NCI-H146 (cell line): Measurements from ENCODE around the gene MCF2L2.
"Not testable (repeated sequence)": the region's sequence is repeated elsewhere in the genome, so short reads cannot be mapped to it uniquely, and the experiment has no call there.

Experiments used
- DNase-seq: peaks from one replicate; lab custom pipeline; 2025; lab: John Stamatoyannopoulos, UW

MCF2L2 gene

DNA sequence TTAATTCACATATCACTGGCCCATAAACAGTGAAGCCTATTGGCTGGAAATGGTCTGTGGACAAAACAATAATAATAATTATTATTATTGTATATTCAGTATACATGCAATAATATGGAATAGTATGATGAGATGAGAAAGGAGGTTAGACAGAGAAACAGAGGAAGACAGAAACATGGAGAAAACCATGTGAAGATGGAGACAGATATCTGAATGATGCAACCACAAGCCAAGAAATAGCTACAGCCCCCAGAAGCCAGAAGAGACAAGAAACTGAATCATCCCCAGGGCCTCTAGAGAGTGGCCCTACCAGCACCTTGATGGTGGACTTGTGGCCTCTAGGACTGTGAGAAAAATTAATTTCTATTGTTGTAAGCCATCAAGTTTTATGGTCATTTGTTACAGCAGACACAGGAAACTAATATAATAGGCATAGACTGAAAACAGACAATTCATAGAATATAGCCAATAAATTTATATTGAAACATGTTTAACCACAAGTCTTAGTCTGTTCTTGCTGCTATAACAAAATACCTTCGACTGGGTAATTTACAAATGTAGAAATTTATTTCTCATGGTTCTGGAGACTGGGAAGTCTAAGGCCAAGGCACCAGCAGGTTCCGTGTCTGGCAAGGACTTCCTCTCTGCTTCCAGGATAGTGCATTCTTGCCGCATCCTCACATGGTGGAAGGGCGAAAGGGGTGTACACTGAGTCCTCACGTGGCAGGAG is 31.6 kb downstream of the MCF2L2 start:
- DNase-seq, result no peak

DNA sequence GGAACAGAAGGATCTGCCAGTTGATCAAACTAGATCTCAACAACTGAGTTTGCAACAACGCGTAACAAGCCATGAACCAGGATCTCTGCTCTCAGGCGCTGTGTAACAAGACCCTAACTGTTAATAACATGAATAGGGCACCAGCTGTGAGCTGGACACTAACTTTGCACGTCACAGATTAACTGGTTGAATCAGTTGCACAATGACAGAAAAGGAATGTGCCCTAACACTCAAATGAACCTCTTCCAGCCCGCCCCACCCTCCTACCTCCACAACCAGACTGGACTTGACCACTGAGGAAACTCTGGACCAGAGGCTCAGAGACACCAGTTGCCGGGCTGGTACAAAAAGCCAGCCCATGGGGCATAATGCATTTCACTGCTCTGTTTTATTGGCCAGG is 34.3 kb downstream of the MCF2L2 start:
- peak; percentile 37 for DNase-seq

DNA sequence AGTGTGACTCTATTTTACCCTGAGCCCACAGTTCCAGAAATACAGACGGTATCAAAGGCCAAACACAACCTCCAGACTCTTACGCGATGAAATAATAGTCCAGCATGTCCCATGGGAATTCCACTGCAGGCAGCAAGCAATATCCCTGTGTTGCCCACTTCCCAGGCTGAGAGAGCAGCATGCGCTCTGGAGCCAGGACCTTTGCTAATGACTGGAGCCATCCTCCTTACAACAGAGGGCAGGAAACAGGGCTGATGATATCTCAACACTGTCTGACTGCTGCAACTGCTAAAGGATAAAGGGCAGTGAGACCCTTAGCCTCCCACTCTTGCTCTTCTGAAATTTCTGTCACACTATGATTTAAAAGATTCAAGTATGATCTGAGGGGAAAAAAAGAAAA is 34.8 kb downstream of the MCF2L2 start:
- DNase-seq, result no peak

DNA sequence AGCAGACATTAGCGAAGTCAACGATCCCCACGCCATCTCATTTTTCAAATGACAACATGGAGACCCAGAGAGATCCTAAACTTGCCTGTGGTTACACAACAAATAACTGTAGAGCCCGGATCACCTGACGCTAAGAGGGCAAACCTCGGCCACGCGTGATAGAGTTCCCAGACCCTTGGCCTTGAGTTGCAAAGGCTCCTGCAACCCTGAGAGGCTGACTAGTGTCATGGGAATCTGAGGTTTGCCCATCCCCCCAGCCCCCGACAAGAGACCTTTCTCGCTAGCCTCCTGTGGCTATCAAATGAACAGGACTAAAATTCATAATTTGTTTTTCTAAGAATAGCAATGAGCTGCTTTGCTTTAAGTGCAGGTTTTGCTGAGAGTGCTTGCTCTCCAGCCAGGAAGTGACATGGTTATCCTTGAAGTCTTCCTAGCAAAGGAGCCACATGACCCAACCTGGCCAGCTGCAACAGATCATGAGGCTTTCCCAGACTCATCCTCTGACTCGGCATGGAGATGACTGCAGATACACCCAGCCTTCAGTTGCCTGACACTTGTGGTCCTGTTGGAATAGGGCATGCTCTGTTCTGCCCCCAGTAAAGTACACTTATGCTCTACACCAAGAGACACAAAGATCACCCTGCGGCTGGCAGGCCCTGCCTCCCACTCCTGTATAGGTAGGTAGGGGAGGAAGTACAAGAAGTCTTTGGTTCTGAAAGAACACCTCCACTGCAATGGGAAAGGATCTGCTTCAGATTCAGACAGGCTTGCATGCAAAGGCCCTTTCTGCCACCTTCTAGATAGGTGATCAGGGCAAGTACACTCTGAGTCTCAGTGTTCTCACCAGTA is 36.0 kb downstream of the MCF2L2 start:
- DNase-seq, result no peak

DNA sequence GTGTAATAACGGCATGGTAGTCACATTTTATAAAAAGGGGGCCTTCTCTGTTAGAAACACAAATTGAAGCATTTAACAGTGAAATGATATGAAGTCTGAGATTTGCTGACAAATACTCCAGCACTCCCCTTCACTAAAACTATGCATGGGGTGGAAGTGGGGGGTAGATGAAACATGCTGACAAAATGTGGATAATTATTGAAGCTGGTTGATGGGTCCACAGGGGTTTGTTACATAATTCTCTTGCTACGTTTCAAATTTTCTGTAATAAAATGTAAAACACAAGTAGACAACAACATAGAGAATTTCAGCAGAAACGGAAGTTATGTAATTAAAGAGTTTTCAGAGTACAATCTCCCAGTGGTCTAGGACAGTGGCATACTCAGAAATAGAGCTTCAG is 37.0 kb downstream of the MCF2L2 start:
- DNase-seq, result no peak

DNA sequence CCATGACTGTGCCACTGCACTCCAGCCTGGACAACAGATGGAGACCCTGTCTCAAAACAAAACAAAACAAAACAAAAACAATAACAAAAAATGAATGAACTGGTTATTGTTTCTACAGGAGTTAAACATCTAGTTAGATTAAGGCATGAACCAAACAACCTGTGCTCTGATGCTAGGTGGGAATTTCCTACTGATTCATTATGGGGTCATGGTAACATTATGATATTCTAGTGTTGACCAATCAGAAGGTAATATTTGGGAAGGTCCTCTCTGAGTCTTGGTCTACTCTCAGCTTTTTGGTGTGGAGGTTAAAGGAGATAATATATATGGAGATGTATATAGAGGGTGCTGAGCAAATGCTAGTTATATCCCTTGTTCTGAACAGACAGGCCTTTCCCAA is 37.6 kb downstream of the MCF2L2 start:
- no peak for DNase-seq

DNA sequence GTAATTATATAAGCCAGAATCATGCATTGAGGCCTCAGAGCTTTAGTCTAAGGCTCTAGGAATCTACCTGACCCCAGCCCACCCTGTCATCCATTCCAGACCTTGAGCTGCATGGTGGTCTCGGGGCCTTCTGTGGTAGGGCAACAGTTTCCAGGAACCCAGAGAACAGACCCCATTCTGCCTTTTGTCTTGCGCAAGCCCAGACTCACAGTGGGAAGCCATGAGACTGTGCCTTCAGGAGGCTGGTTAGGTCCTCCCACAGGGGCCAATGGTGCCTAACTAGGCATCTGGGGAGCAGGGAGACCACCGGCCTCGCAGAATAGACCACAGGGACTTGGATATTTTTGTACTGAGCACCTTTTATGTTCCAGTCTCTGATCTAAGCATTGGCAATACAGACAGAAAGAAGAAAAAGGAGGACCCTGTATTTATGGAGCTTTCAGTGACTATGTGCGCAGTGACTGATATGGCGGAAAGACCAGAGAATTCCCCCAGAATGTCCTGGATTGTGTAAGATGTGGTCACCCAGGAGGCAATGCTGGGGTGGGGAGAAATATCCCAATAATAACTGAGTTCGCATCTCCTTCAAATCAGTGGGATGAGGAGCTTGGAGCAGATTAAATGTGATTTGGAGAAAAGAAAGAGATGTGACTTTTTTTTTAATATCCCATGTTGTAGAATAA is 40.1 kb downstream of the MCF2L2 start:
- DNase-seq, result no peak

DNA sequence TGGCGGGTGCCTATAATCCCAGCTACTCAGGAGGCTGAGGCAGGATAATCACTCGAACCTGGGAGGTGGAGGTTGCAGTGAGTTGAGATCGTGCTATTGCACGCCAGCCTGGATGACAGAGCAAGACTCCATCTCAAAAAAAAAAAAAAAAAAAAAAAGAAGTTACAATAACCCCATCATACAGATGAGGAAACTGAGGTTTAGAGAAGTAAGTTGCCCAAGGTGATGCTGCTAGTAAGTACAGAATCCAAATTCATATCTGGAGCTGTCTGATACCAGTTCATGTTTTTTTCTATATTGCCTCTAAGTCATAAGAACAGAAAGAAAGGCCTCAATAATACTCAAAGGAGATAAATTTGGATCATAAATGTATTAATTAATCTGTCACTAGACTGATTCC is 40.6 kb downstream of the MCF2L2 start:
- DNase-seq, result no peak

DNA sequence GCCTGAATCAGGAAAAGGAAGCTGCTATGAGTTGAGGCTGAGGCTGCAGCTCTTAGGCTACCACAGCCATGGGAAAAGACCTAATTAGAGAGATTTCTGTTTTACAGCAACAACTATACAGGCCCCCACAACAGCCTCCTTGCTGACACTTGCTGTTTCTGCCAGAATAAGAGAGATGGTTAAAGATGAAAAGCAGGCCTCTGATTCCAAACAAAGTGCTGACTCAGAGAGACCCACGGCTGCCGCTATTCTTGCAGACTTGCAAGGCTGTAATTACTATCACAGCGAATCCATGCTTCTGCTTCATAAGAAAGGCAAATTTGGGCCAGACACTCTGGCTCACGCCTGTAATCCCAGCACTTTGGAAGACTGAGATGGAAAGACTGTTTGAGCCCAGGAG is 41.8 kb downstream of the MCF2L2 start:
- no peak for DNase-seq

DNA sequence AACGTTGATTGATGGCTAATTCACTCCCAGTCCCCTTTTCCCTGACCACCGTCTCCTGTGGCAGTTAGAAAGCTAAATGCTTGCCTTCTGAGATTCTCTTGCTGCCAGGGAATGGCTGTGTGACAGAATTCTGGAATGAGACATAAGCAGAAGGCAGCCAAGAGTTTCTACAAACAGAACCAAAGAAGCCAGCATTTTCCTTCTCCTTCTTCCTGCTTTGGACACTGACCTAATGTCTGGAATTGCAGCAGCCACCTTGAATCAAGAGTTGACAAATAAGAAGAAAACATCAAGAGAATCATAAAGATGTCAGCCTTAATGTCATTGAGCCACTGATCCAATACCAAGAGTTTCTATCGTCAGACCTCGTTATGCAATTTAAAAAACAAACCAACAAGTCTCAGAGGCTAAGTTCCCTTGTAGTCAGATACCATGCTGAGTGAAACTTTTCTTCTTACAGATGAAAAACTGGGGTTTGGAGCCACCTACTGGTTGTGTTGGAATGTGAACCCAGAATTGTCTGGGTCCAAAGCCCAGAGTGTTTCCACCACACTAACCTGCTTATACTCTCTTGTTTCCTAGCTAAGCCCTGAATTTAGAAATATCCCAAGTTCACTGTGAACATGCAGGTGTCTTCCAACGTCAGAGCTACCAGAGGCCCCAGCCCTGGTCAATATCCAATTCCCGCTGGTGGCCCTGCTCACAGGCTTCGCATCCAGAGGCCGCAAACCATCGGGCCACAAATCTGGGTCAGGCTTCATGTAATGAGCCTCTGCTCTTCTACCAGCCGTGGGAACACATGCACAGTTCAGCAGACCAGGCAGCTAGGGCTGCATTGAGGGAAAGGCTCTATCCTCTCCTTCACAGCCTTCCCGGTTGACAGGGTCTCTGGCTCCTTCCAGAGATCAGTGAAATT is 42.5 kb downstream of the MCF2L2 start:
- peak; percentile 71 for DNase-seq

DNA sequence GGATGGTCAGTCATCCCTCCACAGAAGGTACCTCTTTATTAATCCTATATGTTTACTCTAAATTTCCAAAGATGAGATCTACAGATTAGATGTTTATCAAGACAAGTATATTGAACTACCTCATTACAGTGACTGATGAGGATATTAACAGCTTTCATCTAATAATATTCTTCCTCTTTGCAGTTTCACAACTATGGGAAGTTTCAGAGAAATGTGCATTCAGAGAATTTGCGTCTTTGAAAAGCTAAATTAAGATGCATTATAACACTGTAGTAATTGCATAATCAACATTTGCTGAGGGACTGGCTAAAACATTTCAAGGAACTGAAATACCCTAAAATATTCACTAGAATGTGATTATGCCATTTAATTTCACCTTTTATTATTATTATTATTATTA is 46.7 kb downstream of the MCF2L2 start:
- no peak for DNase-seq

DNA sequence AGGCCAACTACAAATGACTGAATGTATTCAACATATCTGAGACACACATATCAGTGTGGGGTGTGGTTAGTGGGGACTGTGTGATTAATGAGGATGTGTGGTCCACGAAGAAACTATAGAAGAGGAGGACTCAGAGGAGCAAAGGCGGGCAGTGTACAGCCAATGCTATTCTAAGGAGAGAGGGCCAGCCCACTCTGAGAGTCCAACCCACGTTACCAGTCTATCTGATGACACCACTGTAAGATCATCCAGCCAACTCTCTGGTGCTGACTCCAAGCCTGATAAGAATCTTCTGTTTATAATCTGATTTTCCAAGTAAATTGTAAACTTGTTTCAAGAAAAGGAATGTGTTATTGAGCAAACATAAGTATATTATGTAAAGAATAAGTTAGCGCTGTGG is 47.2 kb downstream of the MCF2L2 start:
- DNase-seq, result peak; percentile 18

DNA sequence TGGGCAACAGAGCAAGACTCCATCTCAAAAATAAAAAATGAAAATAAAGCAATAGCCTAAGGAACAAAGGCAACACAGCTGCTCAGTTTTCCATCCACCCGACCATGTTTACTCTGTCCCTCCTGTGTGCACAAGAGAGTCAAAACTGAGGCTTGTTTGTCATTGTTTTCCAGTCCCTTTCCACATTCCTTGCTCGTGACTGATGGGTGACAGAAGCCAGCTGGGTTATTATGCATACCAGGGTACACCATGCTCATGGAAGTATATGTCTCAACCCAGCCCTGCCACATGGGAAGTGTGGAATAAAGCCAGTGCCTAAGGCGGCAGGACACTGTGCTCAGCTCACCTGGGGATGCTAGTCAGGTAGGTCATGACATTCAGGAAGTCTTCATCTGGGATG is 49.5 kb downstream of the MCF2L2 start:
- peak; percentile 73 for DNase-seq

DNA sequence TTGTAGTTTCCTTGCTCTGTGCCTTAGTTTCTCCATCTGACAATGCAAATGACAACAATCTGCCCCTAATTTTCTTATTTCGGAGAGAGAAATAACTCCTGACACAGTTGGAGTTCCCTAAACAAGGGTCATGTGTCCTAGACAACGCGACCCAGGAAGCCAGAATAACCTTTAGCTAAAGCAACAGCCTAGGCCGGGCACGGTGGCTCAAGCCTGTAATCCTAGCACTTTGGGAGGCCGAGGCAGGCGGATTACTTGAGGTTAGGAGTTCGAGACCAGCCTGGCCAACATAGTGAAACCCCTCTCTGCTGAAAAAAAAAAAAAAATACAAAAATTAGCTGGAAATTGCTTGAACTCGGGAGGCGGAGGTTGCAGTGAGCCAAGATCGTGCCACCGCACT is 49.9 kb downstream of the MCF2L2 start:
- peak; percentile 55 for DNase-seq

DNA sequence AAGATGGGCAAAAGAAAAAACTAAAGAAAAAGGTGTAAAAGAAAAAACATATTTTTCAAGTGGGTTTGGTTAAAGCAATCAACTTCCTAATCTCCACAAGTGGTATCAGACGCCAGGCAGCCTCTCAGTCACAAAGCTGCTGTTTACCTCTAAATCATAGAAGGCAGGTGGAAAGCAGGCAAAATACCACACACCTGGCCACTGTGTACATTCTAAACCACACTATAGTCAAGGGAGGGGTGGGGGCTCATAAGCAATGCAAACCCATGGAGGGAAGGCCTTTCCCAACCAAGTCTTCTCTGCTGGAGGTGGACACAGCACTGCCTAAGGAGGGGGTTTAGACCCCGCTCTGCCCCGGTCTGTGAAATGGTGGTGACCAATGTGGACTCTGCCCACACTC is 50.4 kb downstream of the MCF2L2 start:
- DNase-seq, result peak; percentile 99

DNA sequence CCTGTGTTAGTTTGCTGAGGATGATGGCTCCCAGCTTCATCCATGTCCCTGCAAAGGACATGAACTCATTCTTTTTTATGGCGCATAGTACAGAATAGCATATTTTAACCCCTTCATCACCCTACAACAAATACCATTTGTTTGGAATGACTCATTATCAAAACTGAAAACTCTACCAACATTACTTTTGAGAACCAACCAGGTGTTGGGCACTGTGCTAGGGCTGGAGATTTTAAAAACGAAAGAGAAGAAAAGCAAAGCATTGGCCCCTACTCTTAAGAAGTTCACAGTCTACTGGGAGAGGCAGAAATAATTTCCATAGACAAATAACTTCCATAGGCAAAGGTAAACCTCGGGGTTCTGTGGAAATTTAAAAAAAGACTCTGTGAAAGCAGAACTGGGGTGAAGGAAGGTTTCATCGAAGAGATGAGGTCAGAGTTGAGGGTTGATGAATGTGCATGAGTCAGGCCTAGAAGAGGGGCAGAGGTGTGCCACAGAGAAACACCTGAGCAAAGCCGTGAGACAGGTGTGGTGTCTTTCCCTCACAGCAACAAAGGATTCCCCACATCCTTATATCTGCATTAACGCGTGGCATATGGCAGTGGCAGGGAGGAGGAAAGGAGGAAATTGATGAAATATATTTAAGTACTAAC is 51.0 kb downstream of the MCF2L2 start:
- peak; percentile 90 for DNase-seq

DNA sequence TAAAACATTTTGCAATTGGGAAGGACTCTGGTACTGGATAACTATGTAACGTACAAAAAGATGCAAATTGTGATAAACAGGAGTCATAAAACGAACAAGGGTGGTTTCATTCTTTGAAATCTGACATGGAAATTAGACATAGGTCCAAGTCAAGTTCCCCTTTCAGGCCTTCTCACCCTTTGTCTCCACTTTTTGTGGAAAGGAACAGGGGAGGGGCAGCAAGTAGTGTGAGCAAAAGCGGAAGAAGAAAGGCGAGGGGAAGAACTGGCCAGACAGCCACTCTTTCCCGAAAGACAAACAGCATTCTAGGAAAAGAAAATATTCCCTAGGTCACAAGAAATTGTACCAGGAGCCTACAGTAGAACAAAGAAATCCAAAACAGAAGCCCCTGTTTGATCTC is 52.6 kb downstream of the MCF2L2 start:
- no peak for DNase-seq

DNA sequence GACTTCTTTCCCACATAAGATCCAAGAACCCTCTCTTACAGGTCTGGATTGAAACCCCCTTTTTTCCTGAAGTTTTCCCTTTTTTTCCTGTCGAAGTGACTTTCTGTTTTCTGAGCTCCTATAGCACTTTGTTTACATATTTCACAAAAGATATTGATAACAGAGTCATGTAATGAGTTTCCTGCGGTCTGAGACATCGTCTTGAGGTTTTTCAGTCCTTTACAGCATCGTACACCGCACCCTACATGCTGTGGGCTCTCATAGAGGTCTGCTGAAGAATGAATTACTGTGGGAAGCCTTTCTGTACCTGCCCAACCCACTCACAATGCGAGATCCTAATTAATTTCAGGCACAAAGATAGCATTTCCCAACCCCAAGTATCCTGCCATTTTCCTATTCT is 53.1 kb downstream of the MCF2L2 start:
- no peak for DNase-seq

DNA sequence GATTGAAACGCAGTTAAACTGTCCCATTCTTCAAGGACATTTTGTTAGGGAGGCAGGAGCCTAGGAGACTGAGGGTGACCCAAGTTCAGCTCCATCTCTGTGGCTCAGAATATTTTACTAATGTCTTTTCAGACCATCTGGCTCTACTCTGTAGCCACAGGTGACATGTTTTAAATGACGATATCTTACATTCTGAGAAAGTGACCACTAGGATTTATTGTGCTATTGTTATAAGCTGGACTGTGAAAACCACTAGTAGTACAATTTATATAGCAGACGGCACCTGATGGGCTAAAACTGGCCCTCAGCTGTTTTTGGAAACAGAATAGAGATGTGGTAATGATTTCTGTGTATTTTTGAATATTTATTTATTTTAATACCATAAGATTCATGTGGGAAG is 55.5 kb downstream of the MCF2L2 start:
- no peak for DNase-seq

DNA sequence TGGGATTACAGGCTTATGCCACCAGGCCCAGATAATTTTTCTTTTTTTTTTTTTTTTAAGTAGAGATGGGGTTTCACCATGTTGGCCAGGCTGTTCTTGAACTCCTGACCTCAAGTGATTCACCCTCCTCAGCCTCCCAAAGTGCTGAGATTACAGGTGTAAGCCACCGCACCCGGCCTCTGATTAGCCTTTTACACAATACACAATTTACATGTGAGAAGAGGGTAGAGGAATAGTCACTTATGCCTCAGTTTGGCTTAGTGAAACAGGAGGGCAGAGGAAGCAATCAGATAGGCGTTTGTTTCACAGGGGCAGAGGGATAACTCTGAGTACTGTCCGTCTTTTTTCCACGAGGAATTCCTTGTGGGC is 56.8 kb downstream of the MCF2L2 start:
- not testable (repeated sequence) for DNase-seq

DNA sequence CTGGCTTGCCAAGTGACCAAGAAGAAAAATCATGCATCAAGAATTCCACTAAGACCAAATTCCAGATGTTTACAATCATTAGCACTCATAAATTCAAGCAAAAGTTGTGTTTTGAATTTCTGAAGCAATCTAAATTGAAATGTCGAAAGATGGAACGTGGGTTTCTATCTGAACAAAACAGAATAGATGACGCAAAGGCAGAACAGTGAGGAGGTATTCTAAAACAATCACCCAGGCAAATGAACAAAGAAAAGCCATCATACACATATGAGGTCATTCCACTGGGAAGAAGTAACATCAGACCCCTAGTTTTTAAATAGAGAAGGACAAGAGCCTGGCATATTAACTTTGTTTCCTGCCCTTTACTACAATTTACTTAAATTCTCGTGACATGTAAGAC is 58.0 kb downstream of the MCF2L2 start:
- no peak for DNase-seq
